AG09309 (cell line): ENCODE data around the gene DUSP15.

Experiments used
- DNase-seq: peaks from one replicate; pipeline ENCODE4 v3.0.0-alpha.2; 2010; ENCODE audit warnings: low read depth
- H3K4me3 ChIP-seq: 2 replicates; pipeline ENCODE4 v1.5.1; 2011; ENCODE audit warnings: mild to moderate bottlenecking, low read depth, low read length, moderate library complexity; ENCODE audit not compliant: control insufficient read depth
- TF ChIP-seq, protein P1 (sequence below): IDR thresholded peaks from 2 replicates; pipeline ENCODE4 v1.5.1; 2011; ENCODE audit warnings: mild to moderate bottlenecking, low read depth, low read length, inconsistent platforms; ENCODE audit not compliant: insufficient read depth, control insufficient read depth; ENCODE audit errors: missing control alignments

DUSP15 gene

DNA sequence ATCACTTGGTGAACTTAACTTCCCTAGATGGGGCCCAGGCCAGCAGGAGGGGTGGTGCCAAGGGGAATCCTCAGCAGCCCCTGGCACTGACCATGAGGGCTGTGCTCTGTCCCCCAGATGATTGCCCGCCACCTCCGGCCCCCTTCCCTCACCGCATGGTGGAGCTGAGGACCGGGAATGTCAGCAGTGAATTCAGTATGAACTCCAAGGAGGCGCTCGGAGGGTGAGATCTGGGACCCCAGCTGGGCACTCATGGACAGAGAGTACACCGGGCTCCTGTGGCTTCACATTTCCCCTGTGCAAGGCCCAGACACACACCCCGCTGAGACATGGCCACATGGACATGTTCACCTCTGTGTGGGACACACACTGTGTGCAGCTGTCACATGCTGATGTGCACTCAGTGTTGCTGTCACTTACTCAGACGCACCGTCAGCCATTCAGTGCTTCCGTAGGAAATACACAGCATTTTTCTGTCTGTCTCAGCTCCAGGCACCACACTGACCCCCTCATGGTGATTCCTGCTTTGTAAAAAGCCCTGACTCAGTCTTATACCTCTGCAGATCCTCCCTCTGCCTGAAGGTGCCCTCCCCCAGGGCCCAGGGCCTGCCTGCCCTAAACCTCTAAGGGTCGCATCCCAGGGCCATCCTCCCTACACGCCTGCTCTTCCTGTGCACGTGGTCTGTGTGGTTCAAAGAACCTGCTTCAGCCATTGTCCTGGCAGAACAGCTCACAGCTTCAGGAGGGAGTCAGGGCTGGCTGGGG is 46.8 kb downstream of the DUSP15 start:
- H3K4me3 ChIP-seq: no peak overlapping the region
- TF ChIP-seq, protein P1, sequence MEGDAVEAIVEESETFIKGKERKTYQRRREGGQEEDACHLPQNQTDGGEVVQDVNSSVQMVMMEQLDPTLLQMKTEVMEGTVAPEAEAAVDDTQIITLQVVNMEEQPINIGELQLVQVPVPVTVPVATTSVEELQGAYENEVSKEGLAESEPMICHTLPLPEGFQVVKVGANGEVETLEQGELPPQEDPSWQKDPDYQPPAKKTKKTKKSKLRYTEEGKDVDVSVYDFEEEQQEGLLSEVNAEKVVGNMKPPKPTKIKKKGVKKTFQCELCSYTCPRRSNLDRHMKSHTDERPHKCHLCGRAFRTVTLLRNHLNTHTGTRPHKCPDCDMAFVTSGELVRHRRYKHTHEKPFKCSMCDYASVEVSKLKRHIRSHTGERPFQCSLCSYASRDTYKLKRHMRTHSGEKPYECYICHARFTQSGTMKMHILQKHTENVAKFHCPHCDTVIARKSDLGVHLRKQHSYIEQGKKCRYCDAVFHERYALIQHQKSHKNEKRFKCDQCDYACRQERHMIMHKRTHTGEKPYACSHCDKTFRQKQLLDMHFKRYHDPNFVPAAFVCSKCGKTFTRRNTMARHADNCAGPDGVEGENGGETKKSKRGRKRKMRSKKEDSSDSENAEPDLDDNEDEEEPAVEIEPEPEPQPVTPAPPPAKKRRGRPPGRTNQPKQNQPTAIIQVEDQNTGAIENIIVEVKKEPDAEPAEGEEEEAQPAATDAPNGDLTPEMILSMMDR: no peak
- DNase-seq: no peak

DNA sequence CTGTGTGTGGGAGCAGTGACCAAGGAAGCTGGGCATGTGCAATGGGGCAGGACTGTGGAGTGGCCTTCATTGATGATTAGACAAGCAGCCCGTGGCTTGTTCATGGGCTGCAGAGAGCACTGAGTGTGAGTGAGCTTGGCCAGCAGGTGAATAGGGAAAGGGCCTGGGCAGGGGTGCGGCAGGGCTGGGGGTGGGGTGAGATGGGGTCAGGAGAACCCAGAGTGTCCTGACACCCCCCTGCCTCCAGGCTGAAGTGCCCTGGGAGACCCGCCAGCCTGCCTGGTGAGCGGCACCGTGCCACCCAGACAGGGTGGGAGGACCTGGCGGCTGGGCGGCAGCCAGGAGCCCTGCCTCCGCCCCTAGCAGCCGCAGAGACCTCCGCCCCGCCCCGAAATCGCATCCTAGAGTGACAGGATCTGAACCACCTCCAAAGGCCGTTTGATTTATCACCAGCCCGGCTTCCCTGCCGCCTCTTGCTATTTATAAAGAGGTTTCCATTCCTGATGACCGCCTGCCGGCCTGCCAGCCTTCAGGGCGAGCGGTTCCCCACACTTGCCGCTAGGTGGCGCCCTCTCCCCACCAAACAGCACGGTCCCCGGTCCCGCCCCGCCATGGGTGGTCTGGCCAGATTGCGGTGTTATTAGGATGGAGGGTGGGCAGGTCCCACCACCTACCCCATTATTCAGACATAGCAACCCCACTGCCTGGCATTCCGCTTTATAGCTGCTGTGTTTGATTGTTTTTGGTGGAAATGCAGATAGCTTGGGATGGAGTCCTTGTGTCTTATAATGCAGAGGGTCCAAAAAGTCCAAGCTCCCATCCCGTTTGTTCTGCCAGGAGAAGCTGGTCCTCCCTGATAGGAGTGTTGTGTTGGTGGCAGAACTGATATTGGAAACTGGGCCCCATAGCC is 47.7 kb downstream of the DUSP15 start:
- TF ChIP-seq, protein P1: peak; percentile 96
- H3K4me3 ChIP-seq: peak overlapping the region; percentile 8
- no peak for DNase-seq

DNA sequence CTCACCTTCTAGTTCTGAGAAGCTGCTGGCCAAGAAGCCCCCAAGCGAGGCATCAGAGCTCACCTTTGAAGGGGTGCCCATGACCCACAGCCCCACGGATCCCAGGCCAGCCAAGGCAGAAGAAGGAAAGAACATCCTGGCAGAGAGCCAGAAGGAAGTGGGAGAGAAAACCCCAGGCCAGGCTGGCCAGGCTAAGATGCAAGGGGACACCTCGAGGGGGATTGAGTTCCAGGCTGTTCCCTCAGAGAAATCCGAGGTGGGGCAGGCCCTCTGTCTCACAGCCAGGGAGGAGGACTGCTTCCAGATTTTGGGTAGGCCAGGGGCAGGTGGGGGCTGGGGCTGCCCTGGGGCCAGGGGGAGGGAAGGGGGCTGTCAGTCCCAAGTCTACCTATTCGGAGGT is 48.9 kb downstream of the DUSP15 start:
- H3K4me3 ChIP-seq: no peak overlapping the region
- DNase-seq: no peak
- TF ChIP-seq, protein P1: no peak

DNA sequence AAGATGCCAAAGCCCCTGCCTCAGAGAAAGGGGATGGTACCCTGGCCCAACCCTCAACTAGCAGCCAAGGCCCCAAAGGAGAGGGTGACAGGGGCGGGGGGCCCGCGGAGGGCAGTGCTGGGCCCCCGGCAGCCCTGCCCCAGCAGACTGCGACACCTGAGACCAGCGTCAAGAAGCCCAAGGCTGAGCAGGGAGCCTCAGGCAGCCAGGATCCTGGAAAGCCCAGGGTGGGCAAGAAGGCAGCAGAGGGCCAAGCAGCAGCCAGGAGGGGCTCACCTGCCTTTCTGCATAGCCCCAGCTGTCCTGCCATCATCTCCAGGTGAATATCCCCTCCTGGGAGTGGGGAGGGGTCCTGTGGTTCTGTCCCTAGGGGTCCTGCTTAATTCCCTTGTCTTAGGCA is 50.1 kb downstream of the DUSP15 start:
- TF ChIP-seq, protein P1: no peak
- DNase-seq: no peak
- no peak overlapping the region for H3K4me3 ChIP-seq

DNA sequence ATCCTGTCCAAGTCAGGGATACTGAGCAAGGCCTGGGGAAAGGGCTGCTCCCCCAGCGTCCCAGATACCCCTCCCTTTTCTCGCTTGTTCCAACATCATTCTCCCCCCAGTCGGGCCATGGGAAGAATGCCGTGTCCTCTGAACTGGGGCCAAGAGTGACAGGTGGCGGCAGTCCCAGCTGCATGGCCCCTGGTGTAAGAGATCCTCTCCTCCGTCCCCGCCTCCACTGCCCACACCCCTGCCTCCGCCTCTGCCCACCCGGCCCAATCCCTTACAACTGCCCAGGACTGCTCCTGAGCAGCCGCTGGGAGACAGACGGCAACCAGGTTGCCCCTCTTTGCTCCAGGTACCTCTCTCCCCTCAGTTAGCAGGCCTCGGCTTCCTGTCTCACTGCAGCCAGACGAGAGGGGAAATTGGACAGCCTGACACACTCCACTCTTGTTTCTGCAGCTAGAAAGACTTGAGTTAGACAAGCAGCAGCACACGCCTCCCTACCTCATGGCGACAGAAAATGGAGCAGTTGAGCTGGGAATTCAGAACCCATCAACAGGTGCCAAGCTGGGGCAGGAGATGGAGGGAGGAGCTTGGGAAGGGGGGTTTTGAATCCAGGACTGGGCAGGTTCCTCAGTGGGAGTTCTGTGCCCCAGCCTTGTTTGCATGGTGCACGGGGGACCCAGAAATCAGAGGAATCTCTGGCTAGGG is 51.1 kb downstream of the DUSP15 start, which contains the start of gene MYLK2:
Gene MYLK2 (plus strand): TSS at position 274 of the 702 bp plus-strand sequence. CDS start 225 bp downstream, at position 499.
- H3K4me3 ChIP-seq: no peak within 1 kb of the TSS
- TF ChIP-seq, protein P1: no peak
- no peak for DNase-seq

DNA sequence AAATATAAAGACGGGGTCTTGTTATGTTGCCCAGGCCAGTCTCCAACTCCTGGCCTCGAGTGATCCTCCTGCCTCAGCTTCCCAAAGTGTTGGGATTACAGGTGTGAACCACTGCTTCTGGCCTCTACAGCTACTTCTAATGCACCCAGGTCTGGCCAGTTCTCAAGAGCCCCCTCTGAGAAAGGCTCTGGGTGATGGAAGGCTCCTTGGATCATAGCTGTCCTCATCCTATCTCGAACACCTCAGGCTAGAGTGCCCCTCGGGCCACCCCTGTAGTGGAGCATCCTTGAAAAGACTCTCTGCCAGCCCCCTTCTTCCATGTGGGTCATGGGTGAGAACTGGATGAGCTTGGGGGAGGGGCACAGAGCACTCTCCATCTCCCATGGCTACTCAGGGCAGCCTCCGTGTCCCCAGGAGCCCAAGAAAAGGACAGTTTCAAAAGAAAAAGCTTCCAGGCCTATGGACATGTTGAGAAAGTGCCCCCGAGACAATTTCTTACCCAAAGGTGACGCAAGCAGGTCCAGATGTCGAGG is 51.9 kb downstream of the DUSP15 start:
- no peak for DNase-seq
- H3K4me3 ChIP-seq: no peak overlapping the region
- TF ChIP-seq, protein P1: no peak
